ENCODE measurements around the gene MED25. TPM values are rescaled to one million over a fixed set of nuclear protein-coding genes. Genes with fewer than 3 reads are reported as not detected.

MED25 gene
- total RNA-seq, 1 donor from 2014 or later: 72.2 TPM

DNA sequence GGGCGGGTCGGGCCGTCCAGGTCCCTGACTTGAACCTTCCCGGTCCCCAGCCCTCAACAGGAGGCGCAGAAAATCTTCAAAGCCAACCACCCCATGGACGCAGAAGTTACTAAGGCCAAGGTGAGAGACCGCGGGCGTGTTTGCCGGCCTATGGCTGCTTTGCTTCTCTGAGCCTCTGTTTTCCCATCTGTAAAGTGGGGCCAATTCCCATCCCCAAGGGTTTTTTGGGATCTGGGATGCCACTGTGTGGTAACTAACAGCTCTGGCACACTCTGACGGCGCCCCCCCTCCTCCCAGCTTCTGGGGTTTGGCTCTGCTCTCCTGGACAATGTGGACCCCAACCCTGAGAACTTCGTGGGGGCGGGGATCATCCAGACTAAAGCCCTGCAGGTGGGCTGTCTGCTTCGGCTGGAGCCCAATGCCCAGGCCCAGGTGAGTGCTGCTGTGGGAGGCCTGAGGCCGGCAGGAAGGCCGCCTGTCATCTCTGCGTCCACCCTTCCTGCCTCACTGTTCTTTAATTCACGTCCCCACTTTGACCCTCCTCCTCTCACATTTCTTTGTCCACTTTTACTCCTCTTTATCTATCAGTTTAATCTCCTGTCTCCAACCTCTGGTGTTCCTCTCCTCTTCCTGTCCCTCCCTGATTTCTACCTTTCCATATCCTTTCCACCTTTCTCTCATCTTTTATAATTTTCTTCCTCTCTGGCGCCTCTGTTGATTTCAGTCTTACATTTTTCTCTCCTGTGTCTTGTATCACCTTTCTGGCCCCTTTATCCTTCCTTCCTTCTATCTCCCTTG, 12.1 kb upstream of the MED25 start:
- peaks cover 7% of the 10 kb centered on the region for H3K4me1 ChIP-seq (ENCODE audit: insufficient read depth, low read length)
- FAIRE-seq (no peak), DNase-seq (ENCODE audit: low read depth) (no peak)
- TF ChIP-seq, protein P1, sequence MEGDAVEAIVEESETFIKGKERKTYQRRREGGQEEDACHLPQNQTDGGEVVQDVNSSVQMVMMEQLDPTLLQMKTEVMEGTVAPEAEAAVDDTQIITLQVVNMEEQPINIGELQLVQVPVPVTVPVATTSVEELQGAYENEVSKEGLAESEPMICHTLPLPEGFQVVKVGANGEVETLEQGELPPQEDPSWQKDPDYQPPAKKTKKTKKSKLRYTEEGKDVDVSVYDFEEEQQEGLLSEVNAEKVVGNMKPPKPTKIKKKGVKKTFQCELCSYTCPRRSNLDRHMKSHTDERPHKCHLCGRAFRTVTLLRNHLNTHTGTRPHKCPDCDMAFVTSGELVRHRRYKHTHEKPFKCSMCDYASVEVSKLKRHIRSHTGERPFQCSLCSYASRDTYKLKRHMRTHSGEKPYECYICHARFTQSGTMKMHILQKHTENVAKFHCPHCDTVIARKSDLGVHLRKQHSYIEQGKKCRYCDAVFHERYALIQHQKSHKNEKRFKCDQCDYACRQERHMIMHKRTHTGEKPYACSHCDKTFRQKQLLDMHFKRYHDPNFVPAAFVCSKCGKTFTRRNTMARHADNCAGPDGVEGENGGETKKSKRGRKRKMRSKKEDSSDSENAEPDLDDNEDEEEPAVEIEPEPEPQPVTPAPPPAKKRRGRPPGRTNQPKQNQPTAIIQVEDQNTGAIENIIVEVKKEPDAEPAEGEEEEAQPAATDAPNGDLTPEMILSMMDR (IDR thresholded peaks at IDR 0.05; ENCODE audit: insufficient read depth, low read depth, low read length): no peak
- no peak for TF ChIP-seq EZH2 (IDR thresholded peaks at IDR 0.05; ENCODE audit: insufficient read depth, low read length)
- no peak overlapping the region for H2AFZ ChIP-seq (ENCODE audit: low read depth, low read length)
- peaks cover 9% of the 10 kb centered on the region for H4K20me1 ChIP-seq (ENCODE audit: insufficient read depth, low read length)
- H3K27me3 Mint-ChIP-seq (ENCODE audit: low read depth, unreplicated experiment): no peaks in the 10 kb centered on the region
- H3K9ac ChIP-seq (ENCODE audit: low read length): no peak overlapping the region
- H3K9me3 Mint-ChIP-seq (ENCODE audit: unreplicated experiment): no peaks in the 10 kb centered on the region
- no peaks in the 10 kb centered on the region for H3K27me3 ChIP-seq (ENCODE audit: insufficient read depth, low read length)
- H3K4me2 ChIP-seq (ENCODE audit: low read length): no peak overlapping the region
- peaks cover 7% of the 10 kb centered on the region for H3K4me1 Mint-ChIP-seq (ENCODE audit: low read depth, unreplicated experiment)
- no peaks in the 10 kb centered on the region for H3K79me2 ChIP-seq (ENCODE audit: insufficient read depth, low read length)
- H3K36me3 ChIP-seq (ENCODE audit: insufficient read depth, low read length): peaks cover 12% of the 10 kb centered on the region
- peak overlapping the region; percentile 21 for H3K27ac Mint-ChIP-seq (ENCODE audit: unreplicated experiment)
- peaks cover 17% of the 10 kb centered on the region for H3K36me3 Mint-ChIP-seq (ENCODE audit: low read depth, unreplicated experiment)
- H3K4me3 ChIP-seq (ENCODE audit: insufficient read depth, low read depth, low read length): no peak overlapping the region
- H3K9me3 ChIP-seq (ENCODE audit: insufficient read depth, low read depth, low read length): no peaks in the 10 kb centered on the region
- no peak overlapping the region for H3K4me3 Mint-ChIP-seq (ENCODE audit: unreplicated experiment)
- no peak overlapping the region for H3K27ac ChIP-seq (ENCODE audit: low read depth, low read length)

DNA sequence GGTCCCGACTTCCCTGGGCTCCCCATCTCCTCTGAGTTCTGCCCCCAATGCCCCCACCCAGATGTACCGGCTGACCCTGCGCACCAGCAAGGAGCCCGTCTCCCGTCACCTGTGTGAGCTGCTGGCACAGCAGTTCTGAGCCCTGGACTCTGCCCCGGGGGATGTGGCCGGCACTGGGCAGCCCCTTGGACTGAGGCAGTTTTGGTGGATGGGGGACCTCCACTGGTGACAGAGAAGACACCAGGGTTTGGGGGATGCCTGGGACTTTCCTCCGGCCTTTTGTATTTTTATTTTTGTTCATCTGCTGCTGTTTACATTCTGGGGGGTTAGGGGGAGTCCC, 11.5 kb upstream of the MED25 start:
- no peak for TF ChIP-seq EZH2 (IDR thresholded peaks at IDR 0.05; ENCODE audit: insufficient read depth, low read length)
- TF ChIP-seq, protein P1 (IDR thresholded peaks at IDR 0.05; ENCODE audit: insufficient read depth, low read depth, low read length): no peak
- Histone ChIP-seq H3K9ac (ENCODE audit: low read length) (no peak overlapping the region), H3K36me3 (ENCODE audit: insufficient read depth, low read length) (peaks cover 12% of the 10 kb centered on the region), H3K27me3 (ENCODE audit: insufficient read depth, low read length) (no peaks in the 10 kb centered on the region), H3K27ac (ENCODE audit: low read depth, low read length) (no peak overlapping the region), H3K9me3 (ENCODE audit: insufficient read depth, low read depth, low read length) (no peaks in the 10 kb centered on the region), H3K4me1 (ENCODE audit: insufficient read depth, low read length) (peaks cover 7% of the 10 kb centered on the region), H3K4me3 (ENCODE audit: insufficient read depth, low read depth, low read length) (no peak overlapping the region), H4K20me1 (ENCODE audit: insufficient read depth, low read length) (peaks cover 9% of the 10 kb centered on the region), H3K79me2 (ENCODE audit: insufficient read depth, low read length) (no peaks in the 10 kb centered on the region), H3K4me2 (ENCODE audit: low read length) (no peak overlapping the region), H2AFZ (ENCODE audit: low read depth, low read length) (no peak overlapping the region)
- H3K27ac Mint-ChIP-seq (ENCODE audit: unreplicated experiment): no peak overlapping the region
- peaks cover 7% of the 10 kb centered on the region for H3K4me1 Mint-ChIP-seq (ENCODE audit: low read depth, unreplicated experiment)
- FAIRE-seq (no peak), DNase-seq (ENCODE audit: low read depth) (no peak)
- peaks cover 17% of the 10 kb centered on the region for H3K36me3 Mint-ChIP-seq (ENCODE audit: low read depth, unreplicated experiment)
- no peaks in the 10 kb centered on the region for H3K27me3 Mint-ChIP-seq (ENCODE audit: low read depth, unreplicated experiment)
- H3K9me3 Mint-ChIP-seq (ENCODE audit: unreplicated experiment): no peaks in the 10 kb centered on the region
- H3K4me3 Mint-ChIP-seq (ENCODE audit: unreplicated experiment): no peak overlapping the region
